ENCODE data around the gene ANKRD30A.

DNA sequence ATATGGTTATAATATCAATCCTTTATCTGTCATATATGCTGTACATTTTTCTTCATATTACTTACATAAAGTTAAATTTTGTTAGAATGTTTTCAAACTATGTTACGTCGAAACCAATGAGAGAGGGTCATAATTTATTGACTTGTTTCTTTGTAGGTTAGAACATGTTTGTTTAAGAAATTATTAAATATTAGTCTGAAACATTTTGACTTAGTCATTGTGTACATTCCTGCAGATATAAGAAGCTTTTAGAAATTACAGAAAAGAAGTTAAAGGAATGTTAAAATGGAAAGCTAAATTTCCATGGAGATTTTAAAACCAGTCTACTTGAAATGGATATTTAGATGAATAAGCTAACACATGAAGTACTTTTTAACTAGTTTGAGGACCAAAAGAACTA, 99.8 kb downstream of the ANKRD30A start:
- TF ChIP-seq, protein P1, sequence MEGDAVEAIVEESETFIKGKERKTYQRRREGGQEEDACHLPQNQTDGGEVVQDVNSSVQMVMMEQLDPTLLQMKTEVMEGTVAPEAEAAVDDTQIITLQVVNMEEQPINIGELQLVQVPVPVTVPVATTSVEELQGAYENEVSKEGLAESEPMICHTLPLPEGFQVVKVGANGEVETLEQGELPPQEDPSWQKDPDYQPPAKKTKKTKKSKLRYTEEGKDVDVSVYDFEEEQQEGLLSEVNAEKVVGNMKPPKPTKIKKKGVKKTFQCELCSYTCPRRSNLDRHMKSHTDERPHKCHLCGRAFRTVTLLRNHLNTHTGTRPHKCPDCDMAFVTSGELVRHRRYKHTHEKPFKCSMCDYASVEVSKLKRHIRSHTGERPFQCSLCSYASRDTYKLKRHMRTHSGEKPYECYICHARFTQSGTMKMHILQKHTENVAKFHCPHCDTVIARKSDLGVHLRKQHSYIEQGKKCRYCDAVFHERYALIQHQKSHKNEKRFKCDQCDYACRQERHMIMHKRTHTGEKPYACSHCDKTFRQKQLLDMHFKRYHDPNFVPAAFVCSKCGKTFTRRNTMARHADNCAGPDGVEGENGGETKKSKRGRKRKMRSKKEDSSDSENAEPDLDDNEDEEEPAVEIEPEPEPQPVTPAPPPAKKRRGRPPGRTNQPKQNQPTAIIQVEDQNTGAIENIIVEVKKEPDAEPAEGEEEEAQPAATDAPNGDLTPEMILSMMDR (IDR thresholded peaks at IDR 0.05) = no peak
- no peak for TF ChIP-seq EP300 (IDR thresholded peaks at IDR 0.05)
